Keratinocyte (primary cell): ENCODE data around the gene ARHGAP9. TPM values are rescaled to one million over a fixed set of nuclear protein-coding genes. Genes with fewer than 3 reads are reported as not detected.

Source experiments
- DNase-seq: peaks from one replicate; pipeline ENCODE4 v3.0.0-alpha.2; 2011; ENCODE audit warnings: low read depth, missing footprints, low spot score
- FAIRE-seq: peaks from 2 replicates; lab custom pipeline; 2011; peaks lifted over from hg19 to GRCh38; lab: Jason Lieb, UNC
- H2AFZ ChIP-seq: 2 replicates; pipeline ENCODE4 v1.6.0; 2012; ENCODE audit warnings: low read length, control low read depth, inconsistent platforms; ENCODE audit not compliant: control insufficient read depth
- H3K27ac ChIP-seq: 2 replicates; pipeline ENCODE4 v1.5.1; 2011; ENCODE audit warnings: low read length; ENCODE audit not compliant: control insufficient read depth, insufficient read depth
- H3K27me3 ChIP-seq: 3 replicates; pipeline ENCODE4 v1.6.0; 2011; ENCODE audit warnings: low read length; ENCODE audit not compliant: control insufficient read depth, insufficient read depth; ENCODE audit errors: extremely low read depth
- H3K36me3 ChIP-seq, 2 experiments: 2 replicates in 1 of 2; 3 replicates in 1 of 2; pipeline ENCODE4 v1.5.1; 2011; ENCODE audit warnings: low read length in 2 of 2, mild to moderate bottlenecking in 1 of 2; ENCODE audit not compliant: control insufficient read depth in 2 of 2, insufficient read depth in 2 of 2; ENCODE audit errors: extremely low read depth in 1 of 2
- H3K4me1 ChIP-seq: 3 replicates; pipeline ENCODE4 v1.5.1; 2011; ENCODE audit warnings: low read length; ENCODE audit not compliant: control insufficient read depth, insufficient read depth; ENCODE audit errors: extremely low read depth
- H3K4me2 ChIP-seq: 3 replicates; pipeline ENCODE4 v1.6.0; 2011; ENCODE audit warnings: low read depth, low read length; ENCODE audit not compliant: control insufficient read depth, insufficient read depth; ENCODE audit errors: extremely low read depth
- H3K4me3 ChIP-seq, 3 experiments: fragments of 200-600 bp in 1 of 3; sonication (generic) in 1 of 3; 2 replicates in 2 of 3; 3 replicates in 1 of 3; pipeline ENCODE4 v1.5.1; 2011 to 2016; ENCODE audit warnings: low read length in 3 of 3, mild to moderate bottlenecking in 3 of 3, control low read depth in 2 of 3, inconsistent platforms in 1 of 3, low read depth in 1 of 3, mixed read lengths in 1 of 3, mixed run types in 1 of 3, moderate library complexity in 1 of 3; ENCODE audit not compliant: control insufficient read depth in 2 of 3, insufficient read depth in 2 of 3; ENCODE audit errors: extremely low read depth in 1 of 3
- H3K79me2 ChIP-seq: 2 replicates; pipeline ENCODE4 v1.6.0; 2012; ENCODE audit warnings: low read length; ENCODE audit not compliant: control insufficient read depth, insufficient read depth
- H3K9ac ChIP-seq: 3 replicates; pipeline ENCODE4 v1.6.0; 2011; ENCODE audit warnings: low read length; ENCODE audit not compliant: control insufficient read depth, insufficient read depth; ENCODE audit errors: extremely low read depth
- H3K9me1 ChIP-seq: 3 replicates; pipeline ENCODE4 v1.6.0; 2011; ENCODE audit warnings: low read length; ENCODE audit not compliant: control insufficient read depth, insufficient read depth; ENCODE audit errors: extremely low read depth
- H3K9me3 ChIP-seq: 2 replicates; pipeline ENCODE4 v1.5.1; 2012; ENCODE audit warnings: low read depth, low read length; ENCODE audit not compliant: control insufficient read depth
- H4K20me1 ChIP-seq: 3 replicates; pipeline ENCODE4 v1.6.0; 2011; ENCODE audit warnings: low read length; ENCODE audit not compliant: control insufficient read depth, insufficient read depth; ENCODE audit errors: extremely low read depth
- EZH2 ChIP-seq: IDR thresholded peaks from one replicate; pipeline ENCODE4 v1.6.1; 2012; ENCODE audit warnings: inconsistent platforms, mild to moderate bottlenecking, low read length, moderate library complexity
- dilution Hi-C: fragments of 300-500 bp; cut with MboI; formaldehyde crosslinking; loops from one replicate; pipeline ENCODE4 v1.7.0; 2020; ENCODE audit warnings: low sequenced_read_pairs; ENCODE audit not compliant: extremely low pct_ligation_motif_present
- polyA plus RNA-seq, 5 experiments: library from polyadenylated mRNA; depleted of rRNA in 3 of 5; stranded (reverse) in 3 of 5; stranded (forward) in 1 of 5; unstranded in 1 of 5; fragments of >200 nt; gene quantifications; 1 replicate in 1 of 5; 2 replicates in 3 of 5; 3 replicates in 1 of 5; pipeline versions ENCODE4 v1.2.1 to v1.2.3, GENCODE V29; 2011 to 2012; ENCODE audit warnings: missing spikeins in 2 of 5, low read depth in 1 of 5, low replicate concordance in 1 of 5
- TF ChIP-seq, protein P1 (sequence below), 3 experiments: IDR thresholded peaks in 1 of 3; conservative IDR thresholded peaks in 1 of 3; optimal IDR thresholded peaks in 1 of 3; 2 replicates in 2 of 3; 3 replicates in 1 of 3; pipeline versions ENCODE3 to v1.5.1; 2011; ENCODE audit warnings: low read length in 3 of 3, mild to moderate bottlenecking in 3 of 3, moderate library complexity in 2 of 3, control low read depth in 1 of 3, inconsistent platforms in 1 of 3; ENCODE audit not compliant: insufficient read depth in 2 of 3; ENCODE audit errors: extremely low read depth in 1 of 3

Gene ARHGAP9
- polyA plus RNA-seq, 1 donor (not counting 4 experiments of a cell fraction or from before 2014, with no cell fraction given): not detected

GRCh38 chr12:57469296-57470164 is 10.1 kb downstream of the ARHGAP9 start:
- TF ChIP-seq, protein P1, sequence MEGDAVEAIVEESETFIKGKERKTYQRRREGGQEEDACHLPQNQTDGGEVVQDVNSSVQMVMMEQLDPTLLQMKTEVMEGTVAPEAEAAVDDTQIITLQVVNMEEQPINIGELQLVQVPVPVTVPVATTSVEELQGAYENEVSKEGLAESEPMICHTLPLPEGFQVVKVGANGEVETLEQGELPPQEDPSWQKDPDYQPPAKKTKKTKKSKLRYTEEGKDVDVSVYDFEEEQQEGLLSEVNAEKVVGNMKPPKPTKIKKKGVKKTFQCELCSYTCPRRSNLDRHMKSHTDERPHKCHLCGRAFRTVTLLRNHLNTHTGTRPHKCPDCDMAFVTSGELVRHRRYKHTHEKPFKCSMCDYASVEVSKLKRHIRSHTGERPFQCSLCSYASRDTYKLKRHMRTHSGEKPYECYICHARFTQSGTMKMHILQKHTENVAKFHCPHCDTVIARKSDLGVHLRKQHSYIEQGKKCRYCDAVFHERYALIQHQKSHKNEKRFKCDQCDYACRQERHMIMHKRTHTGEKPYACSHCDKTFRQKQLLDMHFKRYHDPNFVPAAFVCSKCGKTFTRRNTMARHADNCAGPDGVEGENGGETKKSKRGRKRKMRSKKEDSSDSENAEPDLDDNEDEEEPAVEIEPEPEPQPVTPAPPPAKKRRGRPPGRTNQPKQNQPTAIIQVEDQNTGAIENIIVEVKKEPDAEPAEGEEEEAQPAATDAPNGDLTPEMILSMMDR (optimal IDR thresholded peaks at IDR 0.05 in 1 of 3, IDR thresholded peaks at IDR 0.05 in 1 of 3, conservative IDR thresholded peaks at IDR 0.05 in 1 of 3; ENCODE audit: extremely low read depth in 1 of 3, insufficient read depth in 2 of 3, low read length in 3 of 3): no peak
- TF ChIP-seq EZH2: no peak
- no peak for DNase-seq
- Histone ChIP-seq H3K79me2 (no peaks in the 10 kb centered on the region), H3K36me3 (no peaks in the 10 kb centered on the region), H3K9ac (no peak overlapping the region), H2AFZ (no peak overlapping the region), H4K20me1 (no peaks in the 10 kb centered on the region), H3K9me3 (no peaks in the 10 kb centered on the region), H3K4me2 (no peak overlapping the region), H3K27ac (no peak overlapping the region), H3K4me1 (no peaks in the 10 kb centered on the region), H3K9me1 (no peaks in the 10 kb centered on the region), H3K4me3 (no peak overlapping the region), H3K27me3 (peaks cover 71% of the 10 kb centered on the region)
- no peak for FAIRE-seq
- dilution Hi-C loops: no loop called here

DNA sequence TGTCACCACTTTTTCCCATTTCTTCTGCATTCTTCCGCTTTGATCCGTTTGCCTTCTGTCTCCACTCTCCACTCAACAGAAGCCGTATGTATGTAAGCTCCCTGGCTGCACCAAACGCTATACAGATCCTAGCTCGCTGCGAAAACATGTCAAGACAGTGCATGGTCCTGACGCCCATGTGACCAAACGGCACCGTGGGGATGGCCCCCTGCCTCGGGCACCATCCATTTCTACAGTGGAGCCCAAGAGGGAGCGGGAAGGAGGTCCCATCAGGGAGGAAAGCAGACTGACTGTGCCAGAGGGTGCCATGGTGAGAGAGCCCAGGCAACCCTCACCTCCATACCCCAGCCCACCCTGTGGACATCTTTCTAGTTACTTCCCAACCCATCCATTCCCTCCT is 11.8 kb downstream of the ARHGAP9 start:
- no peaks in the 10 kb centered on the region for H3K79me2 ChIP-seq
- H3K9me1 ChIP-seq: no peaks in the 10 kb centered on the region

More for the DNA sequence above, 11.8 kb downstream of the ARHGAP9 start:
- dilution Hi-C loops: no loop called here
- no peaks in the 10 kb centered on the region for H4K20me1 ChIP-seq
- no peak overlapping the region for H2AFZ ChIP-seq
- no peaks in the 10 kb centered on the region for H3K36me3 ChIP-seq
- no peak overlapping the region for H3K4me2 ChIP-seq
- FAIRE-seq: no peak
- H3K4me1 ChIP-seq: no peaks in the 10 kb centered on the region
- H3K9ac ChIP-seq: no peak overlapping the region
- peaks cover 61% of the 10 kb centered on the region for H3K27me3 ChIP-seq
- TF ChIP-seq, protein P1 (optimal IDR thresholded peaks at IDR 0.05 in 1 of 3, IDR thresholded peaks at IDR 0.05 in 1 of 3, conservative IDR thresholded peaks at IDR 0.05 in 1 of 3; ENCODE audit: extremely low read depth in 1 of 3, insufficient read depth in 2 of 3, low read length in 3 of 3): no peak
- no peak for TF ChIP-seq EZH2
- no peaks in the 10 kb centered on the region for H3K9me3 ChIP-seq
- H3K4me3 ChIP-seq: no peak overlapping the region
- no peak overlapping the region for H3K27ac ChIP-seq
- no peak for DNase-seq
